Measurements from ENCODE around the gene PIK3C2G. TPM values are rescaled to one million over a fixed set of nuclear protein-coding genes. Genes with fewer than 3 reads are reported as not detected.

Gene PIK3C2G
- polyA plus RNA-seq, 1 of the 3 experiments (the other 2 are of a cell fraction): 0.02 TPM

- no peak overlapping the region for H3K4me3 ChIP-seq (ENCODE audit: low read depth in 2 of 2, low read length in 1 of 2)
- peaks cover 6% of the 10 kb centered on the region for H3F3A ChIP-seq (replicated peaks; ENCODE audit: insufficient read depth)
- no peaks in the 10 kb centered on the region for H3K9me3 ChIP-seq
- ChIA-PET POLR2A (no interaction called here), CTCF (no interaction called here)
- no peaks in the 10 kb centered on the region for H3K36me3 ChIP-seq (replicated peaks in 1 of 2; ENCODE audit: control insufficient read depth in 1 of 2, insufficient read depth in 2 of 2, low read length in 1 of 2)
- TF ChIP-seq, protein P1, sequence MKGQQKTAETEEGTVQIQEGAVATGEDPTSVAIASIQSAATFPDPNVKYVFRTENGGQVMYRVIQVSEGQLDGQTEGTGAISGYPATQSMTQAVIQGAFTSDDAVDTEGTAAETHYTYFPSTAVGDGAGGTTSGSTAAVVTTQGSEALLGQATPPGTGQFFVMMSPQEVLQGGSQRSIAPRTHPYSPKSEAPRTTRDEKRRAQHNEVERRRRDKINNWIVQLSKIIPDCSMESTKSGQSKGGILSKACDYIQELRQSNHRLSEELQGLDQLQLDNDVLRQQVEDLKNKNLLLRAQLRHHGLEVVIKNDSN (IDR thresholded peaks at IDR 0.05; ENCODE audit: borderline replicate concordance, low read depth): no peak
- TF ChIP-seq POLR2AphosphoS5 (IDR thresholded peaks at IDR 0.05; ENCODE audit: low read depth, low read length) (no peak), YY1 (IDR thresholded peaks at IDR 0.05; ENCODE audit: low read depth) (no peak), RCOR1 (IDR thresholded peaks at IDR 0.05; ENCODE audit: low read length) (no peak), SIN3A (IDR thresholded peaks at IDR 0.05; ENCODE audit: borderline replicate concordance, low read depth, low read length) (no peak), GABPA (IDR thresholded peaks at IDR 0.05; ENCODE audit: low read depth) (no peak), JUND (IDR thresholded peaks at IDR 0.05) (peak; percentile 60), TCF12 (IDR thresholded peaks at IDR 0.05) (peak; percentile 38), TEAD4 (IDR thresholded peaks at IDR 0.05; ENCODE audit: borderline replicate concordance, insufficient read depth) (no peak), FOSL2 (IDR thresholded peaks at IDR 0.05; ENCODE audit: borderline replicate concordance, low read depth) (peak; percentile 68; the same call in 1 of the 2 replicates), FOXM1 (IDR thresholded peaks at IDR 0.05; ENCODE audit: low read depth) (no peak), RAD21 (IDR thresholded peaks at IDR 0.05; ENCODE audit: low read length) (no peak), RFX5 (IDR thresholded peaks at IDR 0.05; ENCODE audit: low read length) (no peak), NFIC (IDR thresholded peaks at IDR 0.05; ENCODE audit: borderline replicate concordance) (no peak), SMC3 (IDR thresholded peaks at IDR 0.05; ENCODE audit: low read depth, low read length) (no peak), MXI1 (IDR thresholded peaks at IDR 0.05; ENCODE audit: low read depth, low read length) (no peak), ELF1 (IDR thresholded peaks at IDR 0.05) (no peak), IRF3 (IDR thresholded peaks at IDR 0.05; ENCODE audit: low read depth, low read length) (no peak), GATA2 (CRISPR knock-in tag; IDR thresholded peaks at IDR 0.05) (no peak), PBX3 (IDR thresholded peaks at IDR 0.05) (no peak), ZBTB33 (IDR thresholded peaks at IDR 0.05; ENCODE audit: borderline replicate concordance, low read depth) (no peak)
- TF ChIP-seq, protein P2, sequence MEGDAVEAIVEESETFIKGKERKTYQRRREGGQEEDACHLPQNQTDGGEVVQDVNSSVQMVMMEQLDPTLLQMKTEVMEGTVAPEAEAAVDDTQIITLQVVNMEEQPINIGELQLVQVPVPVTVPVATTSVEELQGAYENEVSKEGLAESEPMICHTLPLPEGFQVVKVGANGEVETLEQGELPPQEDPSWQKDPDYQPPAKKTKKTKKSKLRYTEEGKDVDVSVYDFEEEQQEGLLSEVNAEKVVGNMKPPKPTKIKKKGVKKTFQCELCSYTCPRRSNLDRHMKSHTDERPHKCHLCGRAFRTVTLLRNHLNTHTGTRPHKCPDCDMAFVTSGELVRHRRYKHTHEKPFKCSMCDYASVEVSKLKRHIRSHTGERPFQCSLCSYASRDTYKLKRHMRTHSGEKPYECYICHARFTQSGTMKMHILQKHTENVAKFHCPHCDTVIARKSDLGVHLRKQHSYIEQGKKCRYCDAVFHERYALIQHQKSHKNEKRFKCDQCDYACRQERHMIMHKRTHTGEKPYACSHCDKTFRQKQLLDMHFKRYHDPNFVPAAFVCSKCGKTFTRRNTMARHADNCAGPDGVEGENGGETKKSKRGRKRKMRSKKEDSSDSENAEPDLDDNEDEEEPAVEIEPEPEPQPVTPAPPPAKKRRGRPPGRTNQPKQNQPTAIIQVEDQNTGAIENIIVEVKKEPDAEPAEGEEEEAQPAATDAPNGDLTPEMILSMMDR (IDR thresholded peaks at IDR 0.05): no peak
- no peak overlapping the region for H2AFZ ChIP-seq (ENCODE audit: low read depth)
- no peak overlapping the region for H3K9ac ChIP-seq
- H3K27me3 ChIP-seq (ENCODE audit: insufficient read depth): no peaks in the 10 kb centered on the region
- no peaks in the 10 kb centered on the region for H4K20me1 ChIP-seq (ENCODE audit: insufficient read depth)
- no peaks in the 10 kb centered on the region for H3K9me2 ChIP-seq
- 0 out of 2 replicates have a peak overlapping the region, but pooled peaks have one; percentile 1 for H3K4me2 ChIP-seq
- no peak for DNase-seq
- H3K4me1 ChIP-seq (ENCODE audit: control insufficient read depth in 1 of 2, insufficient read depth in 2 of 2, low read depth in 1 of 2, low read length in 1 of 2): no peaks in the 10 kb centered on the region; a peak in 1 of 4 replicates
- H3K27ac ChIP-seq (ENCODE audit: low read depth in 2 of 2, low read length in 1 of 2): peak overlapping the region; percentile 43 to 55; a peak in 3 of 4 replicates
- no peaks in the 10 kb centered on the region for H3K79me2 ChIP-seq (ENCODE audit: insufficient read depth)
Measured at GRCh38 chr12:18696971-18697602, 435.8 kb downstream of the PIK3C2G start.

Measured in SK-N-SH (cell line).